Subcutaneous adipose tissue (tissue), 4 donors: ENCODE data around the gene MDFI. TPM values are rescaled to one million over a fixed set of nuclear protein-coding genes. Genes with fewer than 3 reads are reported as not detected.

Experiments used
- total RNA-seq, 4 donors: library from RNA; depleted of rRNA; stranded (reverse); fragments of >200 nt; gene quantifications; one replicate each; pipeline ENCODE4 v1.1.0, GENCODE V29; 2016
- TF ChIP-seq, protein P1 (sequence below): fragments of 450-650 bp; IDR thresholded peaks from one replicate; pipeline ENCODE4 v1.5.1; 2016; ENCODE audit warnings: low read depth, mild to moderate bottlenecking, control low read depth, antibody characterized with exemption, moderate library complexity

Gene MDFI
- total RNA-seq, 4 donors from 2014 or later, result 1.6 to 77.6 (median 11.7) TPM

DNA sequence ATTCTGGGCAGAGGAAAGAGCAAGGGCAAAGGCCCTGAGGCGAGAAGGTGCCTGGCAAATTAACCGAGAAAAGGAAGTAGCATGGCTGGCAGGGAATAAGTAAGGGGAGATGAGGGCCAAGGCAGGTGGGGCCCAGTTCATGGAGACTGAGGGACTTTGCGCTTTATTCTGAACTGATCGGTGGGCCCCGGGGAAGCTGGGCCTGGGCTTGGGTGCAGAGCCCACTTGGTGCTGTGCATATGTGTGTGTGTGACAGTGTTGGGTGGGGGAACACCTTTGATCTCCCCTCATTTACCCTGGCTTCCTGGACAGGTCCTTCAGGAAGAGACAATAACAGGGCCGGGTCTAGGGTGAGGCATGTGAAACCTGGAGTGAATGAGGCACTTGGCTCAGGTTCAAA lies 2.9 kb upstream of the MDFI start:
- TF ChIP-seq, protein P1, sequence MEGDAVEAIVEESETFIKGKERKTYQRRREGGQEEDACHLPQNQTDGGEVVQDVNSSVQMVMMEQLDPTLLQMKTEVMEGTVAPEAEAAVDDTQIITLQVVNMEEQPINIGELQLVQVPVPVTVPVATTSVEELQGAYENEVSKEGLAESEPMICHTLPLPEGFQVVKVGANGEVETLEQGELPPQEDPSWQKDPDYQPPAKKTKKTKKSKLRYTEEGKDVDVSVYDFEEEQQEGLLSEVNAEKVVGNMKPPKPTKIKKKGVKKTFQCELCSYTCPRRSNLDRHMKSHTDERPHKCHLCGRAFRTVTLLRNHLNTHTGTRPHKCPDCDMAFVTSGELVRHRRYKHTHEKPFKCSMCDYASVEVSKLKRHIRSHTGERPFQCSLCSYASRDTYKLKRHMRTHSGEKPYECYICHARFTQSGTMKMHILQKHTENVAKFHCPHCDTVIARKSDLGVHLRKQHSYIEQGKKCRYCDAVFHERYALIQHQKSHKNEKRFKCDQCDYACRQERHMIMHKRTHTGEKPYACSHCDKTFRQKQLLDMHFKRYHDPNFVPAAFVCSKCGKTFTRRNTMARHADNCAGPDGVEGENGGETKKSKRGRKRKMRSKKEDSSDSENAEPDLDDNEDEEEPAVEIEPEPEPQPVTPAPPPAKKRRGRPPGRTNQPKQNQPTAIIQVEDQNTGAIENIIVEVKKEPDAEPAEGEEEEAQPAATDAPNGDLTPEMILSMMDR, result no peak

DNA sequence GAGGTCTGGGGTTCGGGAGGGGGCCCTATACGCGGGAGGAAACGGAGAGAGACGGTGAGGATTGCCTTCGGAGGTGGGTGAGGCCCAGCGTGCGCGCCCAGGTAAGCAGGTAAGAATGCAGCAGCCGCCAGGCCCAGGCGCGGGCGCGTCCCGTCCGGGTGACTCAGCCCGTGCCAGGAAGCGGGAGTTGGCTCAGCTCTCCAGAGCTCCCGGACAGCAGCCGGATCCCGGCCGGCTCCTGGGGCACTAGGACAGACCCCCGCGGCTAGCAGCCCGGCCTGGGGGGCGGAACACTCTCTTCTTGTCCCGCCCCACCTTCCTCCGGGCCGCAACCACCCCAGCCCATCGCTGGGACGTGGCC lies 1.5 kb upstream of the MDFI start:
- TF ChIP-seq, protein P1, result no peak

DNA sequence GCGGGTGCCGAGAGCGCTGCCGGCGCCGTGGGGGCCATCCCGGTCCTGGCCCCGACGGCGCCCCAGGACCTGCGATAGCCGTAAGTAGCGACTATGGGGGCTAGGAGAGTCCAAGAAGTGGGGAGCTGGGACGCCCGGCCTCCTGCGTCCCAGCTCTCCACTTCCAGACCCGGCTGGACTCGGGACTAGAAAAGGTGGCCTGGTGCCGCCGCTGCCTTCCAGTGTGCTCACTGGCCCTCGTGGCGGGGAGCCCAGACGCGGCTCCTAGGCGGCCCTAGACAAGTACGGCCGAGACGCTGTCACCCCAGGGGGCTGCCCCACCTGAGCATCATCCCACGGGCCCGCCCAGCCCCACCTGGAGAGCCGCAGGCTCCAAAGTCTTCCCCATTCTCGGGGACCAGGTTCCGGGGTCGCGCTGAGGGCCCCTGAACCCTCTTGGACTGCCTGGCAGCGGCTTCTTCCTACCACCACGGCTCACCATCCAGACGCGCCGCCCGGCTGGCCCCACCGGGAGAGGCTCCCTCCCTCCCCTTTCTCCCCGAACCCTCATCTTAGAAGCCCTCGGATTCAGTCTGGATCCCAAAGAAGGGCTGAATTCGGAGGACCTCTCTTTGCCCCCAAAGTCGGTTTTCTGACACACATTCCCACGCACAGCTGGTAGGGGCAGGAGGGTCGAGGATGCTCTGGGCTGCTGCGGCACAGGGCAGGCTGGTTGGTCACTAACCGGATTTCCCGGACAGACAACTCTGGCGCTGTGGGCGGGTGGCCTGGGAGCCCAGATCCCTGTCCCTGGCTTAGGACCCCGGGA lies 870 bp upstream of the MDFI start:
- TF ChIP-seq, protein P1, result no peak

DNA sequence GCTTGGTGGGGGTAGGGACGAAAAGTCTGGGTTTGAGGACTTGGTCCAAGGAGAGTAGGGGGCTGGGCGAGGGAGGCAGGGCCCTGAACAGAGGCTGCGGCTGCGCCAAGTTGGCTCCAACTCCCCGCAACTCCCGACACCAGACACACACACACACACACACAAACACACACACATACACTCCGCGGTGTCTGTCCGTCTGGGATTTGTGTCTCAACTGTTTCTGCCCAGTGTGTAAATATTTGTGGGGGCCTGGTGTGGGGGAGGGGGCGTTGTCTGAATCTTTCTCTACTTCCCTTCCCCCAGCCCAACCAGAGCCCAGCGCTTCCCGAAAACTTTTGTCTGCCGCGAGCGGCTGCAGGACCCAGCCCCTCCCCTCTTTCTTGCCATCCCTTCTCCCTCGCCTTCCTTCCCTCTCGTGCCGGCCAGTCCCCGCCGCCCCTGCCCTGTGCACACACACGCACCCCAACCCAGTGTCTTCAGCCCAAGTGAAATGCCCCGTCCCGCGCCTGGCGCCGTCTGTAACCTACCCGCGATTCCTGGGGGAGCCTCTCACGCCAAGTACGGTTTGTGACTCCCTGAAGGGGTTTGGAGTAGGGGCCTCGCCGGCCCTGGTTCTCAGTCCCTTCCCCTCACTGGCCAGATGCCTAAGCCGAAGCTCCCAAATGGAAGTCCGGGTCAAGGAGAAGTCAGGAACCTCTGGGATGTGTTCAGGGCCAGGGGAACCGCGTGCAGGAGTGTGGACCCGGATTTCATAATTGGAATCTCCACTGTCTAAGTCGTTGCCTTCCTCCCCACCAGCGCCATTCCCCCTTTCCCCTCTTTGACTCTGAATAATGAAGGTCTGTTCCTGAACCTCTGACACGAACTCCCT lies 904 bp downstream of the MDFI start:
- TF ChIP-seq, protein P1, result no peak

DNA sequence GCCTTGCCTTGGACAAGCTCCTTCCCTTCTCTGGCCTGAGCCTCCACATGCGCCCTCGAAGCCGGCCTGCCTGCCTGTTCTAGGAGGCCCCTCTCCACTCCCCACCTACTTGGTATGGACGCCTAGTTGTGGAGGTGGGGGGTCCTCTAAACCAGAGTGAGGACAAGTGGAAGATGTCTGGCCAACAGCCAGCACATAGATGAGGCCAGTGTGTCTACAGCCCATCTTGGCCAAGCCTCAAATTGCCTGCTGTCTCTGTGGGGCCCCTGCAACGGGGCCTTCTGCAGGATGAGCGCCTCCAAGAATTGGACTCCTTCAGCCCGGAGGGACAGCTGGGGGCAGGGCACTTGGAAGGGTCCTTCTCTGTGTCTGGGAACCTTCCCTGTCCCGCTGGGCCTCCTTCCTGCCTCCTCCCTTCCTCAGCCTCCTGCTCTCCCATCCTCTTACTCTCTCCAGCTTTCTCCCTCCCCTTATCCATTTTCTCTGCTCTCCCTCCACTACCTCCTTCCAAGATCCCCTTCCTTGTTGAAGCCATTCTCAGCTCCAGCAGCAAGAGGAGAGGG lies 1.6 kb downstream of the MDFI start:
- TF ChIP-seq, protein P1, result no peak

DNA sequence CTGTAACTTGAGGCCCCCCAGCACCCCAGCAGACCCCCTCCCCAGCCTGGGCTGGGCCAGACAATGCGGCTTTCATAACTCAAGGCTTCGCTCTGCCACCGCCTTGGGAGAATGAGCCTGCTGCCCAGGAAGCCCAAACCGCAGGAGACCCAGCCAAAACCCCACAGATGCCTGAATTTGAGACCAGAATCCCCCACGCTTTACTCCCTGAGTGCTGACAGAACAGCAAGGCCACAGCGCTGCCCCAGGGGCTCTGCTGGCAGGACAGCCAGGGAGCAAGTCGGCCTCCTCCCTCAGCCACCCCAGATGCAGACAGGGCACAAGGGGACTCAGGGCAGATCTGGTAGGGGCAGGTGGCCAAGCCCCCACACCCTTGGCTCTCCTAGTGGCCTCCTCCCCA lies 2.2 kb downstream of the MDFI start:
- TF ChIP-seq, protein P1, result no peak
